Measurements from ENCODE around the gene S100A5. TPM values are rescaled to one million over a fixed set of nuclear protein-coding genes. Genes with fewer than 3 reads are reported as not detected.

Gene S100A5
- polyA plus RNA-seq, 4 donors = 0.18 TPM; not detected in 3

- WGBS, 3 donors = 70 to 86% (median 82%) methylated on average over 2 of the region's 2 CpGs
- FAIRE-seq = no peak
- no peak for DNase-seq
- no peaks in the 10 kb centered on the region for H3K9me3 ChIP-seq (ENCODE audit: control insufficient read depth in 2 of 2, insufficient read depth in 1 of 2, low read depth in 1 of 2, low read length in 1 of 2)
- no peaks in the 10 kb centered on the region for H3K27me3 ChIP-seq (ENCODE audit: control insufficient read depth in 3 of 3, insufficient read depth in 3 of 3, low read length in 3 of 3)
- H3K4me3 ChIP-seq (ENCODE audit: low read depth in 1 of 3, low read length in 3 of 3) = no peak overlapping the region
- no peaks in the 10 kb centered on the region for H3K36me3 ChIP-seq (ENCODE audit: control insufficient read depth in 3 of 3, insufficient read depth in 2 of 3, low read depth in 1 of 3, low read length in 3 of 3)
- no peak overlapping the region for H3K27ac ChIP-seq (ENCODE audit: low read depth in 1 of 3, low read length in 2 of 3)
- H3K4me1 ChIP-seq (ENCODE audit: control insufficient read depth in 3 of 3, insufficient read depth in 2 of 3, low read depth in 1 of 3, low read length in 2 of 3) = peaks cover 0 to 6% (median 5%) of the 10 kb centered on the region in 3 donors
Measured at GRCh38 chr1:153553830-153554541, 13.3 kb upstream of the S100A5 start.

- H3K36me3 ChIP-seq (ENCODE audit: control insufficient read depth in 3 of 3, insufficient read depth in 2 of 3, low read depth in 1 of 3, low read length in 3 of 3) = no peaks in the 10 kb centered on the region
- DNase-seq (no peak), FAIRE-seq (no peak)
- H3K27ac ChIP-seq (ENCODE audit: low read depth in 1 of 3, low read length in 2 of 3) = no peak overlapping the region
- WGBS, 3 donors = 91 to 93% (median 92%) methylated on average over 12 of the region's 12 CpGs
- peaks cover 0 to 10% (median 10%) of the 10 kb centered on the region in 3 donors for H3K4me1 ChIP-seq (ENCODE audit: control insufficient read depth in 3 of 3, insufficient read depth in 2 of 3, low read depth in 1 of 3, low read length in 2 of 3)
- H3K27me3 ChIP-seq (ENCODE audit: control insufficient read depth in 3 of 3, insufficient read depth in 3 of 3, low read length in 3 of 3) = no peaks in the 10 kb centered on the region
- no peak overlapping the region for H3K4me3 ChIP-seq (ENCODE audit: low read depth in 1 of 3, low read length in 3 of 3)
- H3K9me3 ChIP-seq (ENCODE audit: control insufficient read depth in 2 of 2, insufficient read depth in 1 of 2, low read depth in 1 of 2, low read length in 1 of 2) = no peaks in the 10 kb centered on the region
Measured at GRCh38 chr1:153553096-153553495, 12.4 kb upstream of the S100A5 start.

GRCh38 chr1:153552335-153552734, 11.6 kb upstream of the S100A5 start:
- no peaks in the 10 kb centered on the region for H3K27me3 ChIP-seq (ENCODE audit: control insufficient read depth in 3 of 3, insufficient read depth in 3 of 3, low read length in 3 of 3)
- H3K4me3 ChIP-seq (ENCODE audit: low read depth in 1 of 3, low read length in 3 of 3) = no peak overlapping the region
- H3K9me3 ChIP-seq (ENCODE audit: control insufficient read depth in 2 of 2, insufficient read depth in 1 of 2, low read depth in 1 of 2, low read length in 1 of 2) = no peaks in the 10 kb centered on the region
- H3K4me1 ChIP-seq (ENCODE audit: control insufficient read depth in 3 of 3, insufficient read depth in 2 of 3, low read depth in 1 of 3, low read length in 2 of 3) = peaks cover 0 to 12% (median 10%) of the 10 kb centered on the region in 3 donors
- H3K27ac ChIP-seq (ENCODE audit: low read depth in 1 of 3, low read length in 2 of 3) = no peak overlapping the region
- no peaks in the 10 kb centered on the region for H3K36me3 ChIP-seq (ENCODE audit: control insufficient read depth in 3 of 3, insufficient read depth in 2 of 3, low read depth in 1 of 3, low read length in 3 of 3)
- 85 to 92% (median 87%) methylated on average over 8 of the region's 8 CpGs for WGBS, 3 donors
- no peak for DNase-seq
- no peak for FAIRE-seq

GRCh38 chr1:153550827-153551500, 10.2 kb upstream of the S100A5 start:
- no peak for FAIRE-seq
- no peaks in the 10 kb centered on the region for H3K36me3 ChIP-seq (ENCODE audit: control insufficient read depth in 3 of 3, insufficient read depth in 2 of 3, low read depth in 1 of 3, low read length in 3 of 3)
- H3K27me3 ChIP-seq (ENCODE audit: control insufficient read depth in 3 of 3, insufficient read depth in 3 of 3, low read length in 3 of 3) = no peaks in the 10 kb centered on the region
- 75 to 80% (median 77%) methylated on average over 10 of the region's 10 CpGs for WGBS, 3 donors
- DNase-seq = no peak
- H3K4me1 ChIP-seq (ENCODE audit: control insufficient read depth in 3 of 3, insufficient read depth in 2 of 3, low read depth in 1 of 3, low read length in 2 of 3) = peaks cover 0 to 26% (median 10%) of the 10 kb centered on the region in 3 donors
- H3K4me3 ChIP-seq (ENCODE audit: low read depth in 1 of 3, low read length in 3 of 3) = no peak overlapping the region
- H3K9me3 ChIP-seq (ENCODE audit: control insufficient read depth in 2 of 2, insufficient read depth in 1 of 2, low read depth in 1 of 2, low read length in 1 of 2) = no peaks in the 10 kb centered on the region
- H3K27ac ChIP-seq (ENCODE audit: low read depth in 1 of 3, low read length in 2 of 3) = no peak overlapping the region

GRCh38 chr1:153550398-153550758, 9.6 kb upstream of the S100A5 start:
- H3K4me3 ChIP-seq (ENCODE audit: low read depth in 1 of 3, low read length in 3 of 3) = no peak overlapping the region
- H3K4me1 ChIP-seq (ENCODE audit: control insufficient read depth in 3 of 3, insufficient read depth in 2 of 3, low read depth in 1 of 3, low read length in 2 of 3) = peaks cover 4 to 32% (median 10%) of the 10 kb centered on the region in 3 donors
- H3K36me3 ChIP-seq (ENCODE audit: control insufficient read depth in 3 of 3, insufficient read depth in 2 of 3, low read depth in 1 of 3, low read length in 3 of 3) = no peaks in the 10 kb centered on the region
- no peaks in the 10 kb centered on the region for H3K27me3 ChIP-seq (ENCODE audit: control insufficient read depth in 3 of 3, insufficient read depth in 3 of 3, low read length in 3 of 3)
- 89 to 100% (median 96%) methylated on average over 4 of the region's 4 CpGs for WGBS, 3 donors
- H3K27ac ChIP-seq (ENCODE audit: low read depth in 1 of 3, low read length in 2 of 3) = no peak overlapping the region
- FAIRE-seq (no peak), DNase-seq (no peak)
- no peaks in the 10 kb centered on the region for H3K9me3 ChIP-seq (ENCODE audit: control insufficient read depth in 2 of 2, insufficient read depth in 1 of 2, low read depth in 1 of 2, low read length in 1 of 2)

- Histone ChIP-seq H3K4me1 (ENCODE audit: control insufficient read depth in 3 of 3, insufficient read depth in 2 of 3, low read depth in 1 of 3, low read length in 2 of 3) (peaks cover 6 to 37% (median 10%) of the 10 kb centered on the region in 3 donors), H3K27me3 (ENCODE audit: control insufficient read depth in 3 of 3, insufficient read depth in 3 of 3, low read length in 3 of 3) (no peaks in the 10 kb centered on the region), H3K4me3 (ENCODE audit: low read depth in 1 of 3, low read length in 3 of 3) (no peak overlapping the region), H3K36me3 (ENCODE audit: control insufficient read depth in 3 of 3, insufficient read depth in 2 of 3, low read depth in 1 of 3, low read length in 3 of 3) (no peaks in the 10 kb centered on the region), H3K27ac (ENCODE audit: low read depth in 1 of 3, low read length in 2 of 3) (no peak overlapping the region), H3K9me3 (ENCODE audit: control insufficient read depth in 2 of 2, insufficient read depth in 1 of 2, low read depth in 1 of 2, low read length in 1 of 2) (no peaks in the 10 kb centered on the region)
- WGBS, 3 donors = 77 to 87% (median 80%) methylated on average over 6 of the region's 6 CpGs
- no peak for DNase-seq
- no peak for FAIRE-seq
Measured at GRCh38 chr1:153549741-153550397, 9.1 kb upstream of the S100A5 start.

GRCh38 chr1:153548722-153549688, 8.3 kb upstream of the S100A5 start, which contains the start of gene S100A3:
S100A3 (minus strand) TSS chr1:153549258; CDS start chr1:153548485, 773 bp downstream.
- Histone ChIP-seq H3K27me3 (ENCODE audit: control insufficient read depth in 3 of 3, insufficient read depth in 3 of 3, low read length in 3 of 3) (no peaks in the 10 kb centered on the region), H3K27ac (ENCODE audit: low read depth in 1 of 3, low read length in 2 of 3) (peak within 1 kb of the TSS in 1 of 3 donors; percentile 47), H3K9me3 (ENCODE audit: control insufficient read depth in 2 of 2, insufficient read depth in 1 of 2, low read depth in 1 of 2, low read length in 1 of 2) (no peaks in the 10 kb centered on the region), H3K4me3 (ENCODE audit: low read depth in 1 of 3, low read length in 3 of 3) (no peak within 1 kb of the TSS), H3K36me3 (ENCODE audit: control insufficient read depth in 3 of 3, insufficient read depth in 2 of 3, low read depth in 1 of 3, low read length in 3 of 3) (no peaks in the 10 kb centered on the region), H3K4me1 (ENCODE audit: control insufficient read depth in 3 of 3, insufficient read depth in 2 of 3, low read depth in 1 of 3, low read length in 2 of 3) (peaks cover 11 to 46% (median 14%) of the 10 kb centered on the region in 3 donors)
- DNase-seq (peak; percentile 32 to 46), FAIRE-seq (no peak)
- WGBS, 3 donors = 65 to 74% (median 65%) methylated on average over 14 of the region's 14 CpGs
